B cell (primary cell): ENCODE results near the gene ADH6. TPM values are rescaled to one million over a fixed set of nuclear protein-coding genes. Genes with fewer than 3 reads are reported as not detected.

ENCODE experiments used
- ATAC-seq: fragments of 200-7000 bp; cut with Tn5 transposase; one replicate; pipeline ENCODE4 v1.10.0; 2021; ENCODE audit warnings: low read depth, mild to moderate bottlenecking, moderate number of reproducible peaks, moderate library complexity
- CTCF ChIA-PET: fragments of 350-600 bp; sonication (Branson Sonifier 250); formaldehyde crosslinking; loops from one replicate; lab custom pipeline; 2021; ENCODE audit warnings: antibody characterized with exemption, inconsistent platforms; lab: Charles Lee
- POLR2A ChIA-PET: fragments of 350-600 bp; sonication (Branson Sonifier 250); formaldehyde crosslinking; loops from one replicate; lab custom pipeline; 2021; ENCODE audit warnings: antibody characterized with exemption; lab: Charles Lee
- DNase-seq: peaks from one replicate; pipeline ENCODE4 v3.0.0; 2013
- H2AFZ ChIP-seq: 2 replicates; pipeline ENCODE4 v1.6.1; 2012; ENCODE audit warnings: mild to moderate bottlenecking, low read depth, low read length; ENCODE audit not compliant: insufficient read depth, poor library complexity, severe bottlenecking
- H3K27ac ChIP-seq, 2 donors: 1 replicate in 1 of 2; 2 replicates in 1 of 2; pipeline ENCODE4 v1.5.1; 2012 to 2013; ENCODE audit warnings: low read length in 2 of 2, mild to moderate bottlenecking in 2 of 2, moderate library complexity in 1 of 2
- H3K27me3 ChIP-seq, 4 experiments: fragments of 200-600 bp in 1 of 4; sonication (generic) in 1 of 4; replicated peaks in 1 of 4; 1 replicate in 2 of 4; 2 replicates in 2 of 4; pipeline versions ENCODE4 v1.6.1 to v1.7.0; 2013 to 2016; ENCODE audit warnings: low read length in 3 of 4, mild to moderate bottlenecking in 2 of 4, mixed read lengths in 1 of 4, moderate library complexity in 1 of 4; ENCODE audit not compliant: insufficient read depth in 4 of 4, control insufficient read depth in 3 of 4; ENCODE audit errors: control extremely low read depth in 1 of 4
- H3K36me3 ChIP-seq, 2 experiments: replicated peaks in 1 of 2; 1 replicate in 1 of 2; 2 replicates in 1 of 2; pipeline versions ENCODE4 v1.6.1 to v1.7.1; 2013; ENCODE audit warnings: low read length in 1 of 2; ENCODE audit not compliant: insufficient read depth in 2 of 2, control insufficient read depth in 1 of 2; ENCODE audit errors: control extremely low read depth in 1 of 2, extremely low read depth in 1 of 2
- H3K4me1 ChIP-seq, 2 donors: fragments of 200-600 bp in 1 of 2; sonication (generic) in 1 of 2; 1 replicate in 1 of 2; 2 replicates in 1 of 2; pipeline versions ENCODE4 v1.5.1 to v1.6.1; 2013 to 2017; ENCODE audit warnings: low read length in 2 of 2; ENCODE audit not compliant: control insufficient read depth in 2 of 2, insufficient read depth in 2 of 2
- H3K4me2 ChIP-seq: replicated peaks from 2 replicates; pipeline ENCODE3; 2012; ENCODE audit warnings: mild to moderate bottlenecking, low read depth, low read length; ENCODE audit not compliant: poor library complexity, severe bottlenecking
- H3K4me3 ChIP-seq, 5 experiments: fragments of 200-600 bp in 1 of 5; sonication (generic) in 1 of 5; 1 replicate in 3 of 5; 2 replicates in 2 of 5; pipeline versions ENCODE4 v1.5.1 to v1.7.0; 2011 to 2016; ENCODE audit warnings: low read length in 4 of 5, mild to moderate bottlenecking in 4 of 5, low read depth in 2 of 5, control low read depth in 1 of 5, moderate library complexity in 1 of 5; ENCODE audit not compliant: insufficient read depth in 1 of 5; ENCODE audit errors: control extremely low read depth in 1 of 5, extremely low read depth in 1 of 5
- H3K79me2 ChIP-seq: fragments of 200-600 bp; sonication (generic); one replicate; pipeline ENCODE4 v1.6.0; 2016; ENCODE audit warnings: low read length; ENCODE audit not compliant: control insufficient read depth, insufficient read depth
- H3K9ac ChIP-seq: fragments of 200-600 bp; sonication (generic); 2 replicates; pipeline ENCODE4 v1.6.1; 2017; ENCODE audit warnings: mild to moderate bottlenecking, low read length, moderate library complexity
- H3K9me3 ChIP-seq, 3 donors: one replicate each; pipeline versions ENCODE4 v1.6.1 to v1.7.1; 2013; ENCODE audit warnings: low read length in 2 of 3; ENCODE audit not compliant: control insufficient read depth in 2 of 3, insufficient read depth in 1 of 3; ENCODE audit errors: control extremely low read depth in 1 of 3
- H4K20me1 ChIP-seq: 2 replicates; pipeline ENCODE4 v1.6.0; 2012; ENCODE audit warnings: mild to moderate bottlenecking, low read length; ENCODE audit not compliant: insufficient read depth, control insufficient read depth, poor library complexity, severe bottlenecking
- H3K27ac Mint-ChIP-seq: one replicate; pipeline ENCODE4 v1.8.0; 2021; ENCODE audit warnings: mixed read lengths
- H3K27me3 Mint-ChIP-seq: one replicate; pipeline ENCODE4 v1.8.0; 2021; ENCODE audit warnings: mixed read lengths
- H3K4me1 Mint-ChIP-seq: one replicate; pipeline ENCODE4 v1.8.0; 2021; ENCODE audit warnings: mixed read lengths
- H3K4me3 Mint-ChIP-seq: one replicate; pipeline ENCODE4 v1.8.0; 2021; ENCODE audit warnings: mixed read lengths
- H3K9me3 Mint-ChIP-seq: one replicate; pipeline ENCODE4 v1.8.0; 2022; ENCODE audit warnings: mixed read lengths; ENCODE audit not compliant: insufficient read depth
- EZH2 ChIP-seq: IDR thresholded peaks from 2 replicates; pipeline ENCODE4 v1.6.1; 2012; ENCODE audit warnings: borderline replicate concordance, low read depth, mild to moderate bottlenecking, moderate library complexity, low read length; ENCODE audit not compliant: insufficient read depth, poor library complexity, severe bottlenecking
- WGBS: methylation state at CpG from one replicate; pipeline ENCODE4 v1.1.5; 2013; ENCODE audit warnings: missing lambda C conversion rate; ENCODE audit not compliant: insufficient coverage; 5-methylcytosine and 5-hydroxymethylcytosine counted together
- intact Hi-C: fragments of 100-400 bp; cut with micrococcal nuclease; formaldehyde crosslinking; loops from one replicate; pipeline ENCODE4 v1.10.0; 2022
- polyA plus RNA-seq: library from polyadenylated mRNA; depleted of rRNA; stranded (reverse); fragments of >200 nt; gene quantifications from 2 replicates; pipeline ENCODE4 v1.2.3, GENCODE V29; 2012
- total RNA-seq, 2 donors: library from RNA; stranded (reverse); fragments of 120-200 nt in 1 of 2; gene quantifications; 1 replicate in 1 of 2; 2 replicates in 1 of 2; pipeline versions ENCODE4 v1.2.3 to v1.2.4, GENCODE V29; 2013 to 2022
- TF ChIP-seq, protein P1 (sequence below): fragments of 200-600 bp; IDR thresholded peaks from one replicate; pipeline ENCODE4 v1.8.0; 2022; ENCODE audit warnings: antibody characterized with exemption, mild to moderate bottlenecking

Gene ADH6
- total and polyA plus RNA-seq, 2 donors (not counting 1 experiment from before 2014, with no cell fraction given) = not detected

DNA sequence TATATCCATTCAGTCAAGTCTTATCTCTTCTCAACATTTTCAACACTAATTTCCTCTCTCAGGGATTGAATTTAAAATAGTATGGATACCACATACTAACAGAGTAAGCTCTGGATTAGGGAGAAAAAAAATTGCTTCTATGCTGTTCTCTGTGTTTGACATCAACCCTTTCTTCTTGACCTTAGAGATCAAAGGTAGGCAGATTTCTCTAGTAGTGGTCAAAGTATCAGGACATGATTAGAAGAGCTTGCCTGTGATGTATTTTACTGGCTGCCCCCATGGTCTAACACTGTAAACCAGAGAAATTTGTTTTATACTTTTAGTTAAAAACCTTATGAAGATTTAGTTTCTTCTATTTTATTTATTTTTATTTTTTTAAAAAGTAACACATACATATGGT lies 8.3 kb downstream of the ADH6 start:
- intact Hi-C loops = no loop called here
- no peak overlapping the region for H3K27ac ChIP-seq
- no peaks in the 10 kb centered on the region for H3K9me3 Mint-ChIP-seq
- no peaks in the 10 kb centered on the region for H3K36me3 ChIP-seq
- POLR2A ChIA-PET = no interaction called here
- H3K9ac ChIP-seq = no peak overlapping the region
- no peaks in the 10 kb centered on the region for H3K79me2 ChIP-seq
- no peak overlapping the region for H3K4me3 Mint-ChIP-seq
- CTCF ChIA-PET = no interaction called here
- no peaks in the 10 kb centered on the region for H3K9me3 ChIP-seq
- H2AFZ ChIP-seq = no peak overlapping the region
- no peaks in the 10 kb centered on the region for H3K4me1 Mint-ChIP-seq
- H3K27me3 ChIP-seq = no peaks in the 10 kb centered on the region
- H3K27me3 Mint-ChIP-seq = no peaks in the 10 kb centered on the region
- H3K27ac Mint-ChIP-seq = no peak overlapping the region
- no peak for ATAC-seq
- TF ChIP-seq EZH2 = no peak
- TF ChIP-seq, protein P1, sequence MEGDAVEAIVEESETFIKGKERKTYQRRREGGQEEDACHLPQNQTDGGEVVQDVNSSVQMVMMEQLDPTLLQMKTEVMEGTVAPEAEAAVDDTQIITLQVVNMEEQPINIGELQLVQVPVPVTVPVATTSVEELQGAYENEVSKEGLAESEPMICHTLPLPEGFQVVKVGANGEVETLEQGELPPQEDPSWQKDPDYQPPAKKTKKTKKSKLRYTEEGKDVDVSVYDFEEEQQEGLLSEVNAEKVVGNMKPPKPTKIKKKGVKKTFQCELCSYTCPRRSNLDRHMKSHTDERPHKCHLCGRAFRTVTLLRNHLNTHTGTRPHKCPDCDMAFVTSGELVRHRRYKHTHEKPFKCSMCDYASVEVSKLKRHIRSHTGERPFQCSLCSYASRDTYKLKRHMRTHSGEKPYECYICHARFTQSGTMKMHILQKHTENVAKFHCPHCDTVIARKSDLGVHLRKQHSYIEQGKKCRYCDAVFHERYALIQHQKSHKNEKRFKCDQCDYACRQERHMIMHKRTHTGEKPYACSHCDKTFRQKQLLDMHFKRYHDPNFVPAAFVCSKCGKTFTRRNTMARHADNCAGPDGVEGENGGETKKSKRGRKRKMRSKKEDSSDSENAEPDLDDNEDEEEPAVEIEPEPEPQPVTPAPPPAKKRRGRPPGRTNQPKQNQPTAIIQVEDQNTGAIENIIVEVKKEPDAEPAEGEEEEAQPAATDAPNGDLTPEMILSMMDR = no peak
- no peak for DNase-seq
- no peaks in the 10 kb centered on the region for H4K20me1 ChIP-seq
- no peaks in the 10 kb centered on the region for H3K4me1 ChIP-seq
- H3K4me3 ChIP-seq = no peak overlapping the region
- H3K4me2 ChIP-seq = no peak overlapping the region

DNA sequence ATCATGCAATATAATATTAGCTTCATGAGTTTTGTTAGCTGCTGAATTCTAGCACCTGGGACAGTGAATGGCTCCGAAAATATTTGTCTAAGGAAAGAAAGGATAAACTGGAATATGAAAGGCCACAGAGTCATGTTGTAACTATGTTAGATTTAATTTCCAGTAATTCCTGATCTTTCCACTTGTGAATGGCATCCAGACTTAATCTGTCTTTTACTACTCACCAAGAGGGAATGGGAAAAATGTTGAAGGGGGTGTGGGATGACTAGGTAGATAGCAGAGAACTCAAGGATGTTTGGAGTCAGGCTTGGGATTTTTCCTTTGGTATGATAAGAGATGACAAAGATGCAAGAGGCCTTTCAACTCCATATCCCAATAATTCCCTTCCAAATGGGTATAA lies 9.4 kb downstream of the ADH6 start:
- TF ChIP-seq, protein P1 = no peak
- no peak for TF ChIP-seq EZH2
- no peaks in the 10 kb centered on the region for H3K4me1 Mint-ChIP-seq
- no peaks in the 10 kb centered on the region for H3K9me3 Mint-ChIP-seq
- WGBS = 86% methylated on average over 1 of the region's 1 CpG
- Histone ChIP-seq H4K20me1 (no peaks in the 10 kb centered on the region), H2AFZ (no peak overlapping the region), H3K79me2 (no peaks in the 10 kb centered on the region), H3K9me3 (no peaks in the 10 kb centered on the region), H3K27me3 (no peaks in the 10 kb centered on the region), H3K9ac (no peak overlapping the region), H3K4me1 (no peaks in the 10 kb centered on the region), H3K36me3 (no peaks in the 10 kb centered on the region), H3K4me3 (no peak overlapping the region), H3K27ac (no peak overlapping the region), H3K4me2 (no peak overlapping the region)
- POLR2A ChIA-PET = no interaction called here
- H3K27ac Mint-ChIP-seq = no peak overlapping the region
- DNase-seq (no peak), ATAC-seq (no peak)
- intact Hi-C loops = no loop called here
- no peak overlapping the region for H3K4me3 Mint-ChIP-seq
- CTCF ChIA-PET = no interaction called here
- no peaks in the 10 kb centered on the region for H3K27me3 Mint-ChIP-seq
